WTC11 (cell line): ENCODE results near the gene FDXR.

Experiments
- ATF6 ChIP-seq: sonication (generic); formaldehyde crosslinking; IDR thresholded peaks from 2 replicates; pipeline ENCODE4 v1.8.1; 2023; ENCODE audit warnings: mild to moderate bottlenecking, missing genetic modification reagents
- CREB1 ChIP-seq: sonication (generic); formaldehyde crosslinking; IDR thresholded peaks from 2 replicates; pipeline ENCODE4 v1.8.0; 2023; ENCODE audit warnings: mild to moderate bottlenecking, missing genetic modification reagents
- CREM ChIP-seq: sonication (generic); formaldehyde crosslinking; IDR thresholded peaks from 2 replicates; pipeline ENCODE4 v1.8.1; 2022; ENCODE audit warnings: mild to moderate bottlenecking, missing genetic modification reagents, moderate library complexity
- CTCF ChIP-seq: fragments of 200-600 bp; IDR thresholded peaks from 2 replicates; pipeline ENCODE4 v1.8.0; 2022; ENCODE audit warnings: antibody characterized with exemption
- FOXP4 ChIP-seq: sonication (generic); formaldehyde crosslinking; IDR thresholded peaks from 2 replicates; pipeline ENCODE4 v1.8.0; 2022; ENCODE audit warnings: mild to moderate bottlenecking, missing genetic modification reagents
- JUN ChIP-seq: sonication (generic); formaldehyde crosslinking; IDR thresholded peaks from 2 replicates; pipeline ENCODE4 v1.8.0; 2023; ENCODE audit warnings: mild to moderate bottlenecking, missing genetic modification reagents
- MAX ChIP-seq: sonication (generic); formaldehyde crosslinking; IDR thresholded peaks from 2 replicates; pipeline ENCODE4 v1.8.0; 2022; ENCODE audit warnings: mild to moderate bottlenecking, missing genetic modification reagents
- SOX15 ChIP-seq: fragments of 250-450 bp; sonication (Bioruptor Pico); IDR thresholded peaks from 2 replicates; pipeline ENCODE4 v1.9.0; 2021; ENCODE audit warnings: mild to moderate bottlenecking
- SP1 ChIP-seq: sonication (generic); formaldehyde crosslinking; conservative IDR thresholded peaks from 2 replicates; pipeline ENCODE4 v1.8.1; 2022; ENCODE audit warnings: missing genetic modification reagents
- TEAD4 ChIP-seq: sonication (generic); formaldehyde crosslinking; IDR thresholded peaks from 2 replicates; pipeline ENCODE4 v1.8.0; 2022; ENCODE audit warnings: mild to moderate bottlenecking, missing genetic modification reagents
- ZNF396 ChIP-seq: fragments of 250-450 bp; sonication (Bioruptor Pico); IDR thresholded peaks from 2 replicates; pipeline ENCODE4 v1.8.0; 2021; ENCODE audit warnings: mild to moderate bottlenecking, moderate library complexity, borderline replicate concordance
- ZNF416 ChIP-seq: fragments of 250-450 bp; sonication (Bioruptor Pico); IDR thresholded peaks from 2 replicates; pipeline ENCODE4 v1.9.0; 2021; ENCODE audit warnings: mild to moderate bottlenecking, inconsistent platforms

GRCh38 chr17:74918906-74919305, 46.1 kb upstream of the FDXR start:
- TF ChIP-seq SOX15 (CRISPR knock-in tag) (no peak), MAX (CRISPR knock-in tag) (no peak), CTCF (no peak), TEAD4 (CRISPR knock-in tag) (no peak), CREM (CRISPR knock-in tag) (no peak), ZNF416 (no peak), SP1 (CRISPR knock-in tag) (no peak), CREB1 (CRISPR knock-in tag) (no peak), ATF6 (CRISPR knock-in tag) (no peak), JUN (CRISPR knock-in tag) (no peak), ZNF396 (CRISPR knock-in tag) (no peak), FOXP4 (CRISPR knock-in tag) (no peak)
